GM12892 (cell line): ENCODE results near the gene NTS.

ENCODE experiments used
- POLR2A ChIP-seq: IDR thresholded peaks from 2 replicates; pipeline ENCODE4 v1.6.1; 2011; ENCODE audit warnings: low read depth, low read length, control low read depth
- POLR2AphosphoS5 ChIP-seq: IDR thresholded peaks from 2 replicates; pipeline ENCODE4 v1.6.1; 2011; ENCODE audit warnings: low read depth, low read length, control low read depth

DNA sequence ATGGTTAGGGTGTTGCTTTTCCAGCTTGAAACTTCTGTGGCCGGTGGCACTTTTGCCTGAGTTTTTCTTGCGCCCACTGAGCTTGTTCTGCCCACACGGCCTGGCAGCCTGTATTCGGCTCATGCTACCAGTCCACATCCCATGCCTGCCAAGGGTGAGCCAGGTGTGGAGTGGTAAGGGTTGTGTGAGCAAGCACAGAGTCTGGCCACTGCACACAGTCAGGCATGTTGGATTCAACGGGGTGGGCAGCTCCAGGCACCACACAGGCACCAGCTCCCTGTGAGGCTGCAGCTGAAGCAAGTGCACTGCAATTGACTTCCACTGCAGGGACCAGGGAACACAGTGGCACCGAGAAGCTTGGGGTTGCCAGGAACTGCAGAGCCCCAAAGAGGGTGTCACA is 18.8 kb upstream of the NTS start:
- TF ChIP-seq POLR2A (no peak), POLR2AphosphoS5 (no peak)
